ENCODE results near the gene KAZN.

- TF ChIP-seq POLR2A (IDR thresholded peaks at IDR 0.05) (peak in 1 of 2 donors; percentile 2), CTCF (IDR thresholded peaks at IDR 0.05) (peak; percentile 32 to 69 (median 55))
Observed at GRCh38 chr1:15153842-15154479, 555.5 kb downstream of the KAZN start.
